Keratinocyte (primary cell): ENCODE measurements around the gene SBSN.

ENCODE experiments used
- CTCF ChIP-seq, 3 experiments: IDR thresholded peaks in 1 of 3; conservative IDR thresholded peaks in 1 of 3; optimal IDR thresholded peaks in 1 of 3; 2 replicates in 2 of 3; 3 replicates in 1 of 3; pipeline versions ENCODE3 to v1.5.1; 2011; ENCODE audit warnings: low read length in 3 of 3, mild to moderate bottlenecking in 3 of 3, moderate library complexity in 2 of 3, control low read depth in 1 of 3, inconsistent platforms in 1 of 3; ENCODE audit not compliant: insufficient read depth in 2 of 3; ENCODE audit errors: extremely low read depth in 1 of 3
- EZH2 ChIP-seq: IDR thresholded peaks from one replicate; pipeline ENCODE4 v1.6.1; 2012; ENCODE audit warnings: inconsistent platforms, mild to moderate bottlenecking, low read length, moderate library complexity

- TF ChIP-seq CTCF (optimal IDR thresholded peaks at IDR 0.05 in 1 of 3, IDR thresholded peaks at IDR 0.05 in 1 of 3, conservative IDR thresholded peaks at IDR 0.05 in 1 of 3; ENCODE audit: extremely low read depth in 1 of 3, insufficient read depth in 2 of 3, low read length in 3 of 3) (no peak), EZH2 (no peak)
Observed at GRCh38 chr19:35498220-35498619, 29.9 kb downstream of the SBSN start.
